Heart left ventricle (tissue), 16 donors: Measurements from ENCODE around the gene TEX101. TPM values are rescaled to one million over a fixed set of nuclear protein-coding genes. Genes with fewer than 3 reads are reported as not detected.

Experiments used
- ATAC-seq, 4 donors: fragments of 200-7000 bp; cut with Tn5 transposase; one replicate each; pipeline ENCODE4 v1.9.1; 2020 to 2022; ENCODE audit warnings: moderate library complexity in 4 of 4, mild to moderate bottlenecking in 3 of 4, moderate number of reproducible peaks in 1 of 4
- DNase-seq, 5 donors: peaks; one replicate each; pipeline ENCODE4 v3.0.0-alpha.2; 2020
- H3K27ac ChIP-seq, 12 donors: fragments of 200-600 bp; sonication (generic) in 4 of 12; one replicate each; pipeline versions ENCODE4 v1.5.0 to v1.8.0; 2016 to 2022; ENCODE audit warnings: mild to moderate bottlenecking in 2 of 12
- H3K27me3 ChIP-seq, 9 donors: fragments of 200-600 bp; sonication (generic) in 2 of 9; one replicate each; pipeline versions ENCODE4 v1.5.1 to v1.8.0; 2016 to 2022; ENCODE audit warnings: mild to moderate bottlenecking in 3 of 9
- H3K36me3 ChIP-seq, 9 donors: fragments of 200-600 bp; sonication (generic) in 2 of 9; one replicate each; pipeline versions ENCODE4 v1.5.0 to v1.8.0; 2018 to 2022; ENCODE audit warnings: mild to moderate bottlenecking in 2 of 9
- H3K4me1 ChIP-seq, 12 donors: fragments of 200-600 bp; sonication (generic) in 4 of 12; one replicate each; pipeline versions ENCODE4 v1.5.0 to v1.8.0; 2016 to 2022; ENCODE audit warnings: mild to moderate bottlenecking in 3 of 12
- H3K4me3 ChIP-seq, 12 donors: fragments of 200-600 bp; sonication (generic) in 4 of 12; one replicate each; pipeline versions ENCODE4 v1.5.0 to v1.8.0; 2017 to 2022; ENCODE audit warnings: mild to moderate bottlenecking in 9 of 12, moderate library complexity in 4 of 12
- H3K9me3 ChIP-seq, 12 donors: fragments of 200-600 bp; sonication (generic) in 4 of 12; one replicate each; pipeline versions ENCODE4 v1.5.0 to v1.8.0; 2016 to 2022; ENCODE audit warnings: mild to moderate bottlenecking in 1 of 12
- CTCF ChIP-seq, 12 donors: fragments of 200-600 bp; sonication (generic) in 4 of 12; IDR thresholded peaks; one replicate each; pipeline versions ENCODE4 v1.5.0 to v1.8.0; 2018 to 2022; ENCODE audit warnings: antibody characterized with exemption in 12 of 12, mild to moderate bottlenecking in 5 of 12
- POLR2A ChIP-seq, 2 donors: fragments of 450-650 bp; IDR thresholded peaks; one replicate each; pipeline ENCODE4 v1.6.1; 2017; ENCODE audit warnings: antibody characterized with exemption in 2 of 2, mild to moderate bottlenecking in 2 of 2, moderate library complexity in 2 of 2
- WGBS, 4 donors: extraction: QIAGEN DNeasy Blood & Tissue Kit in 2 of 4; methylation state at CpG; one replicate each; pipeline versions ENCODE4 v1.1.5 to v1.1.7; 2013 to 2018; 5-methylcytosine and 5-hydroxymethylcytosine counted together
- intact Hi-C, 10 donors: fragments of 100-400 bp; cut with DNase I; formaldehyde crosslinking; loops; one replicate each; pipeline versions ENCODE4 v1.11.1 to v1.14.2; 2022
- polyA plus RNA-seq, 2 donors: library from polyadenylated mRNA; stranded (reverse); fragments of 200-250 nt; gene quantifications; one replicate each; pipeline ENCODE4 v1.2.3, GENCODE V29; 2013
- total RNA-seq, 9 donors: library from RNA; depleted of rRNA in 2 of 9; stranded (reverse); fragments of >200 nt in 2 of 9; fragmentation: NEBNext Ultra II Directional in 3 of 9; extraction: Animal tissue kit (Norgen Biotek cat#: 25700) in 3 of 9; gene quantifications; one replicate each; pipeline versions ENCODE4 v1.1.0 to v1.2.4, GENCODE V29; 2016 to 2023
- donor health status: ischemic (EF 13 %, LVEDD 7.1; RV severe dilation, severe dysfunction).
- donor health status: healthy with polysubstance abuse.
- donor health status: DM: no; HTN: yes; CAD: no.
- donor health status: DM: no; HTN: no; CAD: no.
- donor health status: ischemic (EF 25% LVEDD 6.9; RV normal size, moderate dysfunction).
- donor health status: ischemic (EF 25% LVEDD 5.7; RV mildly dilated, moderate dysfunction).
- donor health status: healthy.
- donor health status: DM: yes; HTN: yes; CAD: no.
- donor health status: ischemic (EF 35%, LVEDD 5.7; RV mildly dilated, moderate dysfunction).
- donor health status: nonischemic (EF 11% LVEDD 7.7; RV severe dilation, severe dysfunction).
- donor health status: DM: yes; HTN: yes; CAD: no.
- donor health status: PGD.
- donor health status: ischemic (EF 29% LVEDD 5.4; RV normal size, mild dysfunction).
- donor health status: nonischemic (EF 23%, LVEDD 6.1; RV moderate dilation, normal function).

The TEX101 gene
- total and polyA plus RNA-seq, 11 donors, result not detected

- DNase-seq (no peak), ATAC-seq (no peak)
- intact Hi-C loops, result no loop called here
- no peaks in the 10 kb centered on the region for H3K9me3 ChIP-seq
- peaks cover 0 to 34% (median 0%) of the 10 kb centered on the region in 9 donors for H3K27me3 ChIP-seq
- H3K4me1 ChIP-seq, result no peaks in the 10 kb centered on the region
- H3K27ac ChIP-seq, result no peak overlapping the region
- H3K4me3 ChIP-seq, result no peak overlapping the region
- no peaks in the 10 kb centered on the region for H3K36me3 ChIP-seq
- TF ChIP-seq POLR2A (IDR thresholded peaks at IDR 0.05), result no peak
- no peak for TF ChIP-seq CTCF (IDR thresholded peaks at IDR 0.05)
- 73 to 83% (median 78%) methylated on average over 18 to 22 of the region's 22 CpGs for WGBS, 4 donors
These were observed 7.2 kb upstream of the TEX101 start for GRCh38 chr19:43407416-43408005.

- H3K4me3 ChIP-seq, result no peak overlapping the region
- no peaks in the 10 kb centered on the region for H3K36me3 ChIP-seq
- TF ChIP-seq POLR2A (IDR thresholded peaks at IDR 0.05) (no peak), CTCF (IDR thresholded peaks at IDR 0.05) (no peak)
- H3K9me3 ChIP-seq, result no peaks in the 10 kb centered on the region
- H3K27me3 ChIP-seq, result peaks cover 0 to 34% (median 0%) of the 10 kb centered on the region in 9 donors
- DNase-seq (no peak), ATAC-seq (no peak)
- H3K4me1 ChIP-seq, result no peaks in the 10 kb centered on the region
- H3K27ac ChIP-seq, result no peak overlapping the region
- intact Hi-C loops, result no loop called here
- WGBS, 4 donors, result 77 to 94% (median 82%) methylated on average over 28 to 34 of the region's 34 CpGs
These were observed 6.6 kb upstream of the TEX101 start for GRCh38 chr19:43408043-43408442.

- intact Hi-C loops, result no loop called here
- Histone ChIP-seq H3K4me3 (no peak overlapping the region), H3K36me3 (no peaks in the 10 kb centered on the region), H3K27ac (no peak overlapping the region), H3K27me3 (peaks cover 0 to 26% (median 0%) of the 10 kb centered on the region in 9 donors), H3K9me3 (no peaks in the 10 kb centered on the region), H3K4me1 (no peaks in the 10 kb centered on the region)
- DNase-seq (no peak), ATAC-seq (no peak)
- TF ChIP-seq CTCF (IDR thresholded peaks at IDR 0.05) (no peak), POLR2A (IDR thresholded peaks at IDR 0.05) (no peak)
- 89 to 98% (median 92%) methylated on average over 1 of the region's 1 CpG for WGBS, 4 donors
These were observed 5.3 kb upstream of the TEX101 start for GRCh38 chr19:43409415-43409814.

- no peak overlapping the region for H3K27ac ChIP-seq
- no peaks in the 10 kb centered on the region for H3K4me1 ChIP-seq
- DNase-seq (no peak), ATAC-seq (no peak)
- H3K9me3 ChIP-seq, result no peaks in the 10 kb centered on the region
- no peaks in the 10 kb centered on the region for H3K36me3 ChIP-seq
- H3K4me3 ChIP-seq, result no peak overlapping the region
- TF ChIP-seq POLR2A (IDR thresholded peaks at IDR 0.05) (no peak), CTCF (IDR thresholded peaks at IDR 0.05) (no peak)
- H3K27me3 ChIP-seq, result peaks cover 0 to 1% (median 0%) of the 10 kb centered on the region in 9 donors
- intact Hi-C loops, result no loop called here
- 72 to 77% (median 74%) methylated on average over 6 of the region's 6 CpGs for WGBS, 4 donors
These were observed 2.2 kb upstream of the TEX101 start for GRCh38 chr19:43412441-43412840.
